Urinary bladder (tissue), 4 donors: ENCODE measurements around the gene CACFD1. TPM values are rescaled to one million over a fixed set of nuclear protein-coding genes. Genes with fewer than 3 reads are reported as not detected.

Source experiments
- DNase-seq: peaks from one replicate; pipeline ENCODE4 v3.0.0-alpha.2; 2015; ENCODE audit errors: extremely low spot score
- H3K27ac ChIP-seq: one replicate; pipeline ENCODE4 v1.5.1; 2013; ENCODE audit warnings: low read depth, mild to moderate bottlenecking, moderate library complexity
- H3K36me3 ChIP-seq: one replicate; pipeline ENCODE4 v1.6.1; 2013; ENCODE audit warnings: mild to moderate bottlenecking, moderate library complexity; ENCODE audit not compliant: insufficient read depth
- H3K4me1 ChIP-seq: one replicate; pipeline ENCODE4 v1.6.1; 2013; ENCODE audit warnings: mild to moderate bottlenecking, moderate library complexity; ENCODE audit not compliant: insufficient read depth
- H3K4me3 ChIP-seq: one replicate; pipeline ENCODE4 v1.5.1; 2013; ENCODE audit warnings: low read depth, low read length
- WGBS: extraction: QIAGEN DNeasy Blood & Tissue Kit; methylation state at CpG from one replicate; pipeline ENCODE4 v1.1.7; 2013; 5-methylcytosine and 5-hydroxymethylcytosine counted together
- polyA plus RNA-seq: library from polyadenylated mRNA; stranded (reverse); fragments of 200-250 nt; gene quantifications from one replicate; pipeline ENCODE4 v1.2.3, GENCODE V29; 2013
- total RNA-seq: library from RNA; depleted of rRNA; stranded (reverse); fragments of >200 nt; gene quantifications from one replicate; pipeline ENCODE4 v1.2.3, GENCODE V29; 2014
- donor health status: healthy with polysubstance abuse.
- donor health status: healthy.

Gene CACFD1
- total and polyA plus RNA-seq, 2 donors, result 5.9 to 19.5 TPM

DNA sequence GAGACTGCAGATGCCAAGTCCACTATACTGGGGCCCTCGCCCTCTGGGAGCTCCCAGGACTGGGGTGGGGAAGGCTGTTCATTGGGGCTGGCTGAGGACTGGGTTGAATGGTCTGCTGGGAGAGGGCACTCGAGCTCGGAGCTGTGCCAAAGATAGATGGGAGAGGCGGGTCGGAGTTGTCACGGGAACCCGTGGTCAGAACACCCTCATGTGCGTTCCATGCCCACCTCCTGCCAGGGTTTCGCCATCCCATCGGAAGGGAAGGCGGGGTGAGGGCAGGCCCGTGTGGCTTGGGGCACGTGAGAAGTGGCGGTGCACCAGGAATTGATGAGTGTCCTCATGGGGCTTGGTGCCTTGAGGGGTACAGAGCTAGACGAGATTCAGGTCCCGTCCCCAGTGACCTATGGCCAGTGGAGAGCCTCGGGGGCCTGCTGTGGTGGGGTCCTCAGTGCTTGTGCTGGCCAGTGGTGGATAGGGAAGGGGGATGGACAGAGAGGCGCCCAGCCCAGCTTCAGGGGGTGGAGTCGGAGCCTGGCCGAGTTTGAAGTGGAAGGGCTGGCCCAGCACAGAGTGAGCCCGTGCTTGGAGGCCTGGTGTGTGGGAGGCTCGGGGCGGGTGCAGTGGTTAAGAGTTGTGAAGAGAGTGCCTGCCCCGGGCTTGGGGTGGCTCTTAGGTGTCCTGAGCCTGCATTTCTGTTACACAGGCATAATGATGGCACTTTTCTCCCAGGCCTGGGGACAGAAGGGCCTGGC, 4.3 kb downstream of the CACFD1 start:
- H3K36me3 ChIP-seq, result no peaks in the 10 kb centered on the region
- DNase-seq, result no peak
- 87% methylated on average over 24 of the region's 24 CpGs for WGBS
- no peak overlapping the region for H3K4me3 ChIP-seq
- H3K4me1 ChIP-seq, result no peaks in the 10 kb centered on the region
- no peak overlapping the region for H3K27ac ChIP-seq

DNA sequence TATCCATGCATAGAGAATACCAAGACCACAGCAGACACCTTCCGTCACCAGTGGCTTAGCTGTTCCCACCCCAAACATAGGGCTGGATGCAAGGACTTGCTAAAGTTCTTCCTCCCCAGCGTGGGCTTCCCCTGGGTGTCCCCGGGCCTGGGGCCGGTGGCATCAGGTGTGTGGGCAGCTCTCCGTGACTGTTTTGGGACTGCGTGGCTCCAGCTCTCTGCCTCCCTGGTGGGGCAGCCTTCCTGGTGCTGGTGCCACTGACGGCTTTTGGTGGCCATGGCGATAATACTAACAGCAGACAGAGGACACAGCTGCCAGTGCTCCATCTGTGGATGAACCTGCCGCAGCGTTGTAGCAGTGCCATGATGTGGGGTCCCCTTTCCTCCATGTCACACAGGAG, 4.9 kb downstream of the CACFD1 start:
- Histone ChIP-seq H3K36me3 (no peaks in the 10 kb centered on the region), H3K27ac (no peak overlapping the region), H3K4me1 (no peaks in the 10 kb centered on the region), H3K4me3 (no peak overlapping the region)
- no peak for DNase-seq
- 92% methylated on average over 10 of the region's 10 CpGs for WGBS

DNA sequence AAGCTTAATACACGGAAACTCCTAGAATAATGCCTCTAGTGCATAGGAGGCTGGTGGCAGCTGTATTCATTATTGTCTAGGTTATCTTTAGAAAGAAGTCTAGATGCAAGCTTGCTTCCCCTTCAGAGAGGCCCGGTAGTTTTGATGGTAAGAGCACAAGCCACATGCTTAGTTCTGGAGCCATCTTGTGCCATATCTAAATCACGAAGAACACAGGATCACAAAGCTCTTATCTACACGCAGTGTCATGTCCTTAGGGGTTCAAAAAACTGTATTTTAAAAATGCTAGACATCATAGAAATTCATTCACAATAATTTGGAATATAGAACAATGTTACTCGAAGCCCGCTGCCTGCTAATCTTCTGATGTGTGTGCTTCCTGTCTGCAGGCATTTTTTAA, 6.2 kb downstream of the CACFD1 start:
- H3K4me1 ChIP-seq, result no peaks in the 10 kb centered on the region
- DNase-seq, result no peak
- no peaks in the 10 kb centered on the region for H3K36me3 ChIP-seq
- no peak overlapping the region for H3K4me3 ChIP-seq
- 82% methylated on average over 6 of the region's 6 CpGs for WGBS
- no peak overlapping the region for H3K27ac ChIP-seq

DNA sequence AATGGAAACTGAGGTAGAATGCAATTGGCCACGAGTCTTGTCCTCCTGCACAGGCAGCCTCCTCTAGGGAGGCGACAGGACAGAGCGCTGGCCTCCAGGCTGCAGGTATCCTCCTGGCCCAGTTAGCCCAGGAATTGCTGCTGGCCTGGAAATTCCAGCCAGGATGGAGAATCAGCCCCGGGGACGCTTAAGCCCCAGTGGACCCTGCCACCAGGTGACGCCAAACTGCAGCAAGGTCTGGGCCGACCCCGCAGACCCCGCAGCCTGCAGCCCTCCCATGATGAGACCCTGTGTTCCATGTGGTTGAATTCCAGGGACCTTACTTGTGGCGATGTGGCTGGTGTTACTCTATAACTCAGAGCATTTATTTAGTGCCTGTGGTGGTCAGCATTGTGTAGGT, 7.3 kb downstream of the CACFD1 start:
- no peaks in the 10 kb centered on the region for H3K4me1 ChIP-seq
- no peaks in the 10 kb centered on the region for H3K36me3 ChIP-seq
- no peak overlapping the region for H3K4me3 ChIP-seq
- 86% methylated on average over 10 of the region's 10 CpGs for WGBS
- DNase-seq, result no peak
- H3K27ac ChIP-seq, result no peak overlapping the region

GRCh38 chr9:133468374-133468773, 8.6 kb downstream of the CACFD1 start:
- H3K27ac ChIP-seq, result no peak overlapping the region
- no peaks in the 10 kb centered on the region for H3K4me1 ChIP-seq
- DNase-seq, result no peak
- no peak overlapping the region for H3K4me3 ChIP-seq
- 87% methylated on average over 11 of the region's 11 CpGs for WGBS
- no peaks in the 10 kb centered on the region for H3K36me3 ChIP-seq

DNA sequence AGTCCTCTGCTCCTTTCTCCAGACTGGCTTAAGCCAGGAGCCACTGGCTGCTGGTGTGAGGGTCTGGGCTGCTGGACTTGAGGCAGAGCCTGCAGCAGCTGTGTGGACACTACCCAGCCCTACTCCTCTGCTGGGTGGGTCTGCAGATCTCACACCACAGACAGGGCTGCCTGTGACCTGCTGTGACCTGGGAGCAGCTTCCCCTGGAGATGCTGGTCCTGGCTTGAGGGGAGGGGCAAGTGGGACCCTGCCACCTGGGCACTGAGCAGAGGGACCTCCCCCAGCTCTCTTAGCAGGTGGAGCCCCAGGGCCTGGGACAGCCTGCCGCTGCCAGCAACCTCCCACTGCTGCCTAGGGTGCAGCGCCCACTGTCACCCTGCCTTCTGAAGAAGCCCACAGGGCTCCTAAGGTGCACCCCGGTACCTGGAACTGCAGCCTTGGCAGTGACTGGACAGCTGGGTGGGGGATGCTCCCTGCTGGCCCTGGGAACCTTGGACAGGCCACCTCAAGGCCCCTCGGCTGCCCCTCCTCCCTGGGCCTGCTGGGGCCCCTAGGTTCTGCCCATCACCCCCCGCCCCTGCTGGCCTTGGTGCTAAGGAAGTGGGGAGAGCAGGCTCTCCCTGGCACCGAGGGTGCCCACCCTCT, 9.1 kb downstream of the CACFD1 start:
- WGBS, result 91% methylated on average over 6 of the region's 6 CpGs
- H3K36me3 ChIP-seq, result no peaks in the 10 kb centered on the region
- H3K4me1 ChIP-seq, result no peaks in the 10 kb centered on the region
- H3K27ac ChIP-seq, result no peak overlapping the region
- H3K4me3 ChIP-seq, result no peak overlapping the region
- DNase-seq, result no peak

- H3K36me3 ChIP-seq, result no peaks in the 10 kb centered on the region
- H3K27ac ChIP-seq, result no peak overlapping the region
- no peak for DNase-seq
- H3K4me1 ChIP-seq, result no peaks in the 10 kb centered on the region
- H3K4me3 ChIP-seq, result no peak overlapping the region
- WGBS, result 82% methylated on average over 16 of the region's 16 CpGs
These were observed 10.7 kb downstream of the CACFD1 start for GRCh38 chr9:133470427-133470924.

DNA sequence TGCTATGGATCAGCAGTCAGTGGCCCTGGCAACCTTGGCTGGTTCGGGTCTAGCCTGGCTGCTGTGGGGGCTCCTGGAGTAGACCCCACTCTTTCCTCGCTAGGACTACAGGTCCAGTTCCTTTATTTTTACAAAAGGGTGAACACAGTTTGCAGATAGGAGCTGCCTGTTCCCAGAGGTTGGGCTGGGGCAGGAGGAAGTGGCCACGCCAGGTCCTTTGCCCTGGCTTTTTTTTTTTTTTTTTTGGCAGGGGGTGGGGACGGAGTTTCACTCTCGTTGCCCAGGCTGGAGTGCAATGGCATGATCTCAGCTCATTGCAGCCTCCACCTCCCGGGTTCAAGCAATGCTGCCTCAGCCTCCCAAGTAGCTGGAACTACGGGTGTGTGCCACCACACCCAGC, 11.2 kb downstream of the CACFD1 start:
- H3K4me3 ChIP-seq, result no peak overlapping the region
- no peaks in the 10 kb centered on the region for H3K4me1 ChIP-seq
- H3K36me3 ChIP-seq, result no peaks in the 10 kb centered on the region
- H3K27ac ChIP-seq, result no peak overlapping the region
- WGBS, result 82% methylated on average over 7 of the region's 7 CpGs
- no peak for DNase-seq

- Histone ChIP-seq H3K4me1 (no peaks in the 10 kb centered on the region), H3K27ac (no peak overlapping the region), H3K36me3 (no peaks in the 10 kb centered on the region), H3K4me3 (no peak overlapping the region)
- DNase-seq, result no peak
- WGBS, result 82% methylated on average over 27 of the region's 27 CpGs
These were observed 11.9 kb downstream of the CACFD1 start for GRCh38 chr9:133471551-133472276.

DNA sequence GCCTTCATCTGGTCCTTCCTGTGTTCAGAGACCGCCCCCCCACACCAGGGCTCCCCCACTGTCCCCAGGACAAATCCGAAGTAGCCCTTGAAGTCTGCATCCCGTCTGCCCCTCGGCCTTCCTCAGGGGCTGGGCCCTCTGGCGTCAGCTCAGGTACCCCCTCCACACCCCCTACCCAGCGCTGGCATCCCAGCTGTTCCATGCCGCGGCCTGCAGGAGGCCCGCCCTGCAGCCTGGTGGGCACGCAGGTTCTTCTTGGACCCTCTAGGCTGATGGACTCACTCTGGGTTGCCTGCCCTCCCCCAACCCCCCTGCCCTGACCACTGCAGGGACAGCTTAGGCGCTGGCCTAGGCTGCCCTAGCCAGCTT, 12.5 kb downstream of the CACFD1 start:
- 83% methylated on average over 11 of the region's 11 CpGs for WGBS
- DNase-seq, result no peak
- no peak overlapping the region for H3K4me3 ChIP-seq
- H3K27ac ChIP-seq, result no peak overlapping the region
- no peaks in the 10 kb centered on the region for H3K4me1 ChIP-seq
- no peaks in the 10 kb centered on the region for H3K36me3 ChIP-seq

DNA sequence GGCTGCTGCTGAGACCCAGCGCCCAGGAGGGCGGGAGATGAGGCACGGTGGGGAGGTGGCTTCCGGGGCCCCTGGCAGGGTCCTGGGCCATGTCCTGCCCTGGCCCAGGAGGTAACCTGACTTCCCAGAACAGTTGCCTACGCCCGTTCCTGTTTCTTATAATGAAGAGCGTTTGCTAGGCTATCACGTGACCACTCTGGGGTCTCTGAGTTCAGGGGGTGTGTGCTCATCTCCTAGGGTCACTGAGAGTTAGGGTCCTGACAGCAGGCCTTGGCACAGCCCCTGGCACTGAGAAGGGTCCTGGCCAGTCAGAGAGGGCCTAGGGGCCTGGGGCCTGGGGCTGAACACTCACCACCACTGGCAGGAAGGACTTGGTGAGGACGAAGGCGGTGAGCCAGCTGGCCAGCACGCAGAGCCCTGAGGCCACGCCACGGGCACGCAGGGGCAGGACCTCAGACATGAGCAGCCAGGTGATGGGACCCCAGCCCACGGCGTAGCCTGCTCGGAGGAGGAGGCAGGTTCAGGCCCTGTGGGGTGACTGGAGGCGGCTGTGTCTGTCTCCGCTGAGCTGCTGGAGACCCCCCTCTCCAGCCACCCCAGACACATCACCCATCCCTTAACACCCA, 13.1 kb downstream of the CACFD1 start:
- Histone ChIP-seq H3K27ac (no peak overlapping the region), H3K36me3 (no peaks in the 10 kb centered on the region), H3K4me1 (no peaks in the 10 kb centered on the region), H3K4me3 (no peak overlapping the region)
- 77% methylated on average over 19 of the region's 19 CpGs for WGBS
- no peak for DNase-seq

DNA sequence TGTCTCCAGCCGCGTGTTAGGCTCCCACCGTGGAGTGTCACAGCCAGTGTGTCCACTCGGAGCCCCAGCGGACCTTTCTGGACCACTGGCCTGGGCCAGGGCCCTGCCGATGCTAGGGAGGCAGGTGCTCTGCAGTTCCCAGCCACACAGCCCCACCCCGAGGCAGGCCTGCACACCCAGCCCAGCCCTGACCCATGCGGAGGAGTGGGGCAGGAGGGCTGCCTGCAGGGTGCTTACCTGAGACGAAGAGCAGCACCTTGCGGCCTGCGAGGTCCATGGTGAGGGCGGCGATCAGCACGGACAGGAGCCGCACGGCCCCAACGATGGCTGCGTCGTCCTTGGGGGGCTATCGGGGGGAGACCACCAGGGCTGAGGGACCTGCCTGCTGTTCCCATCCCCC, 14.0 kb downstream of the CACFD1 start:
- H3K27ac ChIP-seq, result no peak overlapping the region
- no peaks in the 10 kb centered on the region for H3K36me3 ChIP-seq
- H3K4me1 ChIP-seq, result peaks cover 1% of the 10 kb centered on the region
- no peak overlapping the region for H3K4me3 ChIP-seq
- DNase-seq, result no peak
- WGBS, result 88% methylated on average over 20 of the region's 20 CpGs

DNA sequence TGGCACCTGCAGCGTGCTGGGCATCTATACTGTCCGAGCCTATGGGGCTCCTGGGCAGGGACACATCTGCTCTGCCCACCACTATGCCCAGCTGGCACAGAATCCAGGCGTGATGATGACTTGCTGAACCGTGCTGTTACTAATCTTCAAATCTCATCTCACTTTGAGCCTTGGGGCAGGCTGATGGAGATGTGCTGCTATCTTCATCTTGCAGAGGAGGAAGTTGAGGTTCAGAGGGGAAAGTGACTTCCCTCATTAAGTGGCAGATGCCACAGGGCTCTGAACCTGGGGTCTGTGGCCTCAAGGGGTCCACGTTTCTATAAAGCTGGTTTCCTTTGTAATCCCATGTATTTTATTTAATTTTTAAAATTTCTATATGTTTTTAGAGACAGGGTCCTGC, 14.4 kb downstream of the CACFD1 start:
- no peak for DNase-seq
- H3K27ac ChIP-seq, result no peak overlapping the region
- no peak overlapping the region for H3K4me3 ChIP-seq
- 76% methylated on average over 5 of the region's 5 CpGs for WGBS
- H3K36me3 ChIP-seq, result no peaks in the 10 kb centered on the region
- peaks cover 1% of the 10 kb centered on the region for H3K4me1 ChIP-seq
